Osteoblast (primary cell): ENCODE data around the gene TNS3. TPM values are rescaled to one million over a fixed set of nuclear protein-coding genes. Genes with fewer than 3 reads are reported as not detected.

Experiments
- DNase-seq: peaks from one replicate; pipeline ENCODE4 v3.0.0; 2011; ENCODE audit warnings: low spot score, mixed read lengths; ENCODE audit not compliant: insufficient read length; ENCODE audit errors: missing footprints
- H2AFZ ChIP-seq: 2 replicates; pipeline ENCODE4 v1.6.0; 2011; ENCODE audit warnings: mild to moderate bottlenecking, low read length
- H3K27ac ChIP-seq: 2 replicates; pipeline ENCODE4 v1.5.1; 2011; ENCODE audit warnings: mild to moderate bottlenecking, low read depth, low read length, moderate library complexity
- H3K27me3 ChIP-seq: 2 replicates; pipeline ENCODE4 v1.6.0; 2012; ENCODE audit warnings: mild to moderate bottlenecking, control low read depth, inconsistent platforms, low read length, moderate library complexity; ENCODE audit not compliant: insufficient read depth
- H3K36me3 ChIP-seq: 2 replicates; pipeline ENCODE4 v1.5.1; 2011; ENCODE audit warnings: mild to moderate bottlenecking, low read length, control low read depth, moderate library complexity; ENCODE audit not compliant: insufficient read depth
- H3K4me1 ChIP-seq: 2 replicates; pipeline ENCODE4 v1.5.1; 2011; ENCODE audit warnings: mild to moderate bottlenecking, low read length, control low read depth, moderate library complexity; ENCODE audit not compliant: insufficient read depth
- H3K4me2 ChIP-seq: 2 replicates; pipeline ENCODE4 v1.6.0; 2011; ENCODE audit warnings: mild to moderate bottlenecking, low read length; ENCODE audit not compliant: insufficient read depth
- H3K4me3 ChIP-seq: fragments of 200-600 bp; sonication (generic); 3 replicates; pipeline ENCODE4 v1.5.1; 2012; ENCODE audit warnings: mild to moderate bottlenecking, low read length, inconsistent platforms; ENCODE audit not compliant: insufficient read depth
- H3K79me2 ChIP-seq: 2 replicates; pipeline ENCODE4 v1.6.0; 2012; ENCODE audit warnings: mild to moderate bottlenecking, low read length, control low read depth, inconsistent platforms; ENCODE audit not compliant: insufficient read depth
- H3K9me3 ChIP-seq: 2 replicates; pipeline ENCODE4 v1.5.1; 2011; ENCODE audit warnings: low read depth, low read length, control low read depth
- H4K20me1 ChIP-seq: 2 replicates; pipeline ENCODE4 v1.6.0; 2012; ENCODE audit warnings: mild to moderate bottlenecking, low read length, control low read depth; ENCODE audit not compliant: insufficient read depth
- total RNA-seq: library from RNA; depleted of rRNA; stranded (reverse); fragments of >200 nt; gene quantifications from 2 replicates; pipeline ENCODE4 v1.2.3, GENCODE V29; 2012
- TF ChIP-seq, protein P1 (sequence below): IDR thresholded peaks from 2 replicates; pipeline ENCODE4 v1.5.1; 2011; ENCODE audit warnings: mild to moderate bottlenecking, low read depth, low read length, moderate library complexity; ENCODE audit errors: extremely low read depth

The TNS3 gene
- total RNA-seq, 1 donor = 67.3 TPM

DNA sequence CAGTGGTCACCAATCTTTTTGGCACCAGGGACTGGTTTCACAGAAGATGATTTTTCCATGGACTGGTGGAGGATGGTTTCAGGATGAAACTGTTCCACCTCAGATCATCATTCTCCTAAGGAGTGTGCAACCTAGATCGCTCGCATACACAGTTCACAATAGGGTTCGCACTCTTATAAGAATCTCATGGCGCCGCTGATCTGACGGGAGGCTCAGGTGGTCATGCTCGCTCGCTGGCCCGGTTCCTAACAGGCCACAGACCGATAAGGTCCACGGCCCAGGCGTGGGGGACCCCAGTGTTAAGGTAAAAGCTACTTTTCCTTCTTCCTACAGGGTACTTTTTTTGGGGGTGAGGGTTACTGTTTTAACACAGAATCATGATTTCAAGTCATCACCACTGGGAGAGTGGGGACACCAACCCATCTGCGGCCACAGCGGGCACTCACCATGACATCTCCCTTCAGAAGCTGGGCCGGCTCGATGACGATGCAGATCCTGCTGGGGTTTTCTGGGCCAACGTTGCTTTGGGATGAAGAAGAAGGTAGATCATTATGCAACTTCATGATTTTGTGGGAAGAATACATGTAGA is 170.5 kb downstream of the TNS3 start:
- no peak overlapping the region for H3K4me3 ChIP-seq
- H3K79me2 ChIP-seq = no peaks in the 10 kb centered on the region
- H3K27ac ChIP-seq = no peak overlapping the region
- H3K36me3 ChIP-seq = peaks cover 58% of the 10 kb centered on the region
- peaks cover 6% of the 10 kb centered on the region for H3K4me1 ChIP-seq
- peaks cover 23% of the 10 kb centered on the region for H4K20me1 ChIP-seq
- H3K9me3 ChIP-seq = no peaks in the 10 kb centered on the region
- no peak for DNase-seq
- no peak overlapping the region for H2AFZ ChIP-seq
- H3K4me2 ChIP-seq = no peak overlapping the region
- TF ChIP-seq, protein P1, sequence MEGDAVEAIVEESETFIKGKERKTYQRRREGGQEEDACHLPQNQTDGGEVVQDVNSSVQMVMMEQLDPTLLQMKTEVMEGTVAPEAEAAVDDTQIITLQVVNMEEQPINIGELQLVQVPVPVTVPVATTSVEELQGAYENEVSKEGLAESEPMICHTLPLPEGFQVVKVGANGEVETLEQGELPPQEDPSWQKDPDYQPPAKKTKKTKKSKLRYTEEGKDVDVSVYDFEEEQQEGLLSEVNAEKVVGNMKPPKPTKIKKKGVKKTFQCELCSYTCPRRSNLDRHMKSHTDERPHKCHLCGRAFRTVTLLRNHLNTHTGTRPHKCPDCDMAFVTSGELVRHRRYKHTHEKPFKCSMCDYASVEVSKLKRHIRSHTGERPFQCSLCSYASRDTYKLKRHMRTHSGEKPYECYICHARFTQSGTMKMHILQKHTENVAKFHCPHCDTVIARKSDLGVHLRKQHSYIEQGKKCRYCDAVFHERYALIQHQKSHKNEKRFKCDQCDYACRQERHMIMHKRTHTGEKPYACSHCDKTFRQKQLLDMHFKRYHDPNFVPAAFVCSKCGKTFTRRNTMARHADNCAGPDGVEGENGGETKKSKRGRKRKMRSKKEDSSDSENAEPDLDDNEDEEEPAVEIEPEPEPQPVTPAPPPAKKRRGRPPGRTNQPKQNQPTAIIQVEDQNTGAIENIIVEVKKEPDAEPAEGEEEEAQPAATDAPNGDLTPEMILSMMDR = no peak
- H3K27me3 ChIP-seq = no peaks in the 10 kb centered on the region

- no peaks in the 10 kb centered on the region for H3K79me2 ChIP-seq
- DNase-seq = no peak
- peaks cover 25% of the 10 kb centered on the region for H4K20me1 ChIP-seq
- H3K27me3 ChIP-seq = no peaks in the 10 kb centered on the region
- H3K4me2 ChIP-seq = no peak overlapping the region
- peaks cover 46% of the 10 kb centered on the region for H3K36me3 ChIP-seq
- H3K4me1 ChIP-seq = peaks cover 32% of the 10 kb centered on the region
- H3K27ac ChIP-seq = no peak overlapping the region
- H2AFZ ChIP-seq = no peak overlapping the region
- H3K4me3 ChIP-seq = no peak overlapping the region
- no peaks in the 10 kb centered on the region for H3K9me3 ChIP-seq
- TF ChIP-seq, protein P1 = no peak
These were observed 173.2 kb downstream of the TNS3 start for GRCh38 chr7:47408675-47409074.

- no peak for DNase-seq
- Histone ChIP-seq H3K36me3 (peaks cover 42% of the 10 kb centered on the region), H3K27me3 (no peaks in the 10 kb centered on the region), H4K20me1 (peaks cover 31% of the 10 kb centered on the region), H3K4me2 (no peak overlapping the region), H3K9me3 (no peaks in the 10 kb centered on the region), H3K4me3 (no peak overlapping the region), H3K4me1 (peaks cover 39% of the 10 kb centered on the region), H3K79me2 (no peaks in the 10 kb centered on the region), H3K27ac (no peak overlapping the region), H2AFZ (no peak overlapping the region)
- TF ChIP-seq, protein P1 = no peak
These were observed 173.9 kb downstream of the TNS3 start for GRCh38 chr7:47407821-47408674.

DNA sequence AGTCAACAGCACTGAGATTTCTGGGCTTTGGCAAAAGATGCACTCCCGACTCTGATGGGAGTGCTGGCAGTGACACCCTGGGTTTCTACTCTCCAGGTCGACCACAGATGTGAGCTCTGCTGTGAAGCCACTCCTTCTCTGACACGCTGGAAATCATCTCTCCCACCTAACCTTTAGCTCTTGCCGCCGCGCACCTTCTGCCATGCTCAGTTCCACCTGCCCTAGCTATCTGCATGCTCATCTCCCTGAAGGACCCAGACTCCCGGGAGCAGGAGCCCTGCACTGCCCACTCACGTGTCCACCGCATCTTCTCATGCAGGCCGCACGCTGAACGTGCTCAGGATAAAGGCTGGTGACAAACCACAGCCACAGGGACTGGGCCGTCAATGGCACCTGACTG is 174.8 kb downstream of the TNS3 start:
- no peak overlapping the region for H2AFZ ChIP-seq
- no peak overlapping the region for H3K27ac ChIP-seq
- H3K4me3 ChIP-seq = no peak overlapping the region
- peaks cover 39% of the 10 kb centered on the region for H3K4me1 ChIP-seq
- no peaks in the 10 kb centered on the region for H3K9me3 ChIP-seq
- H3K79me2 ChIP-seq = no peaks in the 10 kb centered on the region
- no peak overlapping the region for H3K4me2 ChIP-seq
- peaks cover 38% of the 10 kb centered on the region for H4K20me1 ChIP-seq
- no peaks in the 10 kb centered on the region for H3K27me3 ChIP-seq
- peaks cover 38% of the 10 kb centered on the region for H3K36me3 ChIP-seq
- DNase-seq = no peak
- TF ChIP-seq, protein P1 = no peak
